Measurements from ENCODE around the gene DUSP12. TPM values are rescaled to one million over a fixed set of nuclear protein-coding genes. Genes with fewer than 3 reads are reported as not detected.
A peak's percentile ranks its signal among the peaks of the same experiment; 100 is the strongest.

Gene DUSP12
- total and polyA plus RNA-seq, 9 of the 15 experiments (the other 6 are each of a cell fraction or from before 2014, with no cell fraction given) = 10.4 to 81.4 (median 43.6) TPM

DNA sequence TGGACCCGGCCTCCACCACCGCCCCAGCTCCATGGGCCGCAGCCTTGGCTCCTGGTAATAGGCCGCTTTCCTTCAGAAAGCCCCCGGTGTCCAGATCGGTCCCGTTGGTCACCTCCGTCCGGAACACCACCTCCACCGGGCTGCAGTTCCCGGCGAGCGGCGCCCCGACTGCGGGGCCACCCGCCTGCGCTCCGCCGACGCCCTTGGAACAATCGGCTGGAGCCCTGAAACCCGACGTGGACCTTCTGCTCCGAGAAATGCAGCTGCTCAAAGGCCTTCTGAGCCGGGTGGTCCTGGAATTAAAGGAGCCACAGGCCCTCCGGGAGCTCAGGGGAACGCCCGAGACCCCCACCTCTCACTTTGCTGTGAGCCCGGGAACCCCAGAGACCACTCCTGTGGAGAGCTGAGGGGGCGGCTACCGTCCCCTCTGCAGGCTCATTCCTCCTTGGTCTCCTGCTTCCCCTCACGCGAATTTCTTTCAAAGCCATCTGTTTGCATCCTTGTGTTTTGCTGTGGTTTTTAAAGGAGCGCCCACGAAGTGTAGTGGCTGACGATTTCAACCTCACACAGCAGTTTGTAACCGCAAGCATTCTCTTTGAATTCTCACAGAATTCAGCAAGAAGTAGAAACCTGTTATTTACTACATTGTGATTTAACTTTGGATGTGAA, 22.2 kb upstream of the DUSP12 start (continued):
- TF ChIP-seq, protein P1, sequence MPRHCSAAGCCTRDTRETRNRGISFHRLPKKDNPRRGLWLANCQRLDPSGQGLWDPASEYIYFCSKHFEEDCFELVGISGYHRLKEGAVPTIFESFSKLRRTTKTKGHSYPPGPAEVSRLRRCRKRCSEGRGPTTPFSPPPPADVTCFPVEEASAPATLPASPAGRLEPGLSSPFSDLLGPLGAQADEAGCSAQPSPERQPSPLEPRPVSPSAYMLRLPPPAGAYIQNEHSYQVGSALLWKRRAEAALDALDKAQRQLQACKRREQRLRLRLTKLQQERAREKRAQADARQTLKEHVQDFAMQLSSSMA (CRISPR knock-in tag; IDR thresholded peaks at IDR 0.05) = no peak
- TF ChIP-seq PRPF4 (IDR thresholded peaks at IDR 0.05; ENCODE audit: insufficient read depth, low read depth, low read length, poor library complexity, severe bottlenecking) (no peak), MIER1 (IDR thresholded peaks at IDR 0.05; ENCODE audit: low read depth) (no peak), TCF7 (IDR thresholded peaks at IDR 0.05; ENCODE audit: borderline replicate concordance) (no peak), KDM2B (CRISPR knock-in tag; IDR thresholded peaks at IDR 0.05) (0 out of 2 replicates have a peak, but pooled peaks have one; percentile 61), ZNF583 (CRISPR knock-in tag; IDR thresholded peaks at IDR 0.05) (no peak), GTF2E2 (tag; IDR thresholded peaks at IDR 0.05) (peak; percentile 50; the same call in 1 of the 2 replicates), DMBX1 (CRISPR knock-in tag; IDR thresholded peaks at IDR 0.05; ENCODE audit: borderline replicate concordance) (no peak), GATAD2A (IDR thresholded peaks at IDR 0.05) (no peak), NRF1 (conservative IDR thresholded peaks at IDR 0.05 in 1 of 2, IDR thresholded peaks at IDR 0.05 in 1 of 2) (no peak)
- TF ChIP-seq, protein P2, sequence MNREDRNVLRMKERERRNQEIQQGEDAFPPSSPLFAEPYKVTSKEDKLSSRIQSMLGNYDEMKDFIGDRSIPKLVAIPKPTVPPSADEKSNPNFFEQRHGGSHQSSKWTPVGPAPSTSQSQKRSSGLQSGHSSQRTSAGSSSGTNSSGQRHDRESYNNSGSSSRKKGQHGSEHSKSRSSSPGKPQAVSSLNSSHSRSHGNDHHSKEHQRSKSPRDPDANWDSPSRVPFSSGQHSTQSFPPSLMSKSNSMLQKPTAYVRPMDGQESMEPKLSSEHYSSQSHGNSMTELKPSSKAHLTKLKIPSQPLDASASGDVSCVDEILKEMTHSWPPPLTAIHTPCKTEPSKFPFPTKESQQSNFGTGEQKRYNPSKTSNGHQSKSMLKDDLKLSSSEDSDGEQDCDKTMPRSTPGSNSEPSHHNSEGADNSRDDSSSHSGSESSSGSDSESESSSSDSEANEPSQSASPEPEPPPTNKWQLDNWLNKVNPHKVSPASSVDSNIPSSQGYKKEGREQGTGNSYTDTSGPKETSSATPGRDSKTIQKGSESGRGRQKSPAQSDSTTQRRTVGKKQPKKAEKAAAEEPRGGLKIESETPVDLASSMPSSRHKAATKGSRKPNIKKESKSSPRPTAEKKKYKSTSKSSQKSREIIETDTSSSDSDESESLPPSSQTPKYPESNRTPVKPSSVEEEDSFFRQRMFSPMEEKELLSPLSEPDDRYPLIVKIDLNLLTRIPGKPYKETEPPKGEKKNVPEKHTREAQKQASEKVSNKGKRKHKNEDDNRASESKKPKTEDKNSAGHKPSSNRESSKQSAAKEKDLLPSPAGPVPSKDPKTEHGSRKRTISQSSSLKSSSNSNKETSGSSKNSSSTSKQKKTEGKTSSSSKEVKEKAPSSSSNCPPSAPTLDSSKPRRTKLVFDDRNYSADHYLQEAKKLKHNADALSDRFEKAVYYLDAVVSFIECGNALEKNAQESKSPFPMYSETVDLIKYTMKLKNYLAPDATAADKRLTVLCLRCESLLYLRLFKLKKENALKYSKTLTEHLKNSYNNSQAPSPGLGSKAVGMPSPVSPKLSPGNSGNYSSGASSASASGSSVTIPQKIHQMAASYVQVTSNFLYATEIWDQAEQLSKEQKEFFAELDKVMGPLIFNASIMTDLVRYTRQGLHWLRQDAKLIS (CRISPR knock-in tag; IDR thresholded peaks at IDR 0.05) = peak; percentile 61; the same call in 1 of the 2 replicates
- TF ChIP-seq, protein P3, sequence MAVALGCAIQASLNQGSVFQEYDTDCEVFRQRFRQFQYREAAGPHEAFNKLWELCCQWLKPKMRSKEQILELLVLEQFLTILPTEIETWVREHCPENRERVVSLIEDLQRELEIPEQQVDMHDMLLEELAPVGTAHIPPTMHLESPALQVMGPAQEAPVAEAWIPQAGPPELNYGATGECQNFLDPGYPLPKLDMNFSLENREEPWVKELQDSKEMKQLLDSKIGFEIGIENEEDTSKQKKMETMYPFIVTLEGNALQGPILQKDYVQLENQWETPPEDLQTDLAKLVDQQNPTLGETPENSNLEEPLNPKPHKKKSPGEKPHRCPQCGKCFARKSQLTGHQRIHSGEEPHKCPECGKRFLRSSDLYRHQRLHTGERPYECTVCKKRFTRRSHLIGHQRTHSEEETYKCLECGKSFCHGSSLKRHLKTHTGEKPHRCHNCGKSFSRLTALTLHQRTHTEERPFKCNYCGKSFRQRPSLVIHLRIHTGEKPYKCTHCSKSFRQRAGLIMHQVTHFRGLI (CRISPR knock-in tag; IDR thresholded peaks at IDR 0.05) = no peak
- TF ChIP-seq, protein P4, sequence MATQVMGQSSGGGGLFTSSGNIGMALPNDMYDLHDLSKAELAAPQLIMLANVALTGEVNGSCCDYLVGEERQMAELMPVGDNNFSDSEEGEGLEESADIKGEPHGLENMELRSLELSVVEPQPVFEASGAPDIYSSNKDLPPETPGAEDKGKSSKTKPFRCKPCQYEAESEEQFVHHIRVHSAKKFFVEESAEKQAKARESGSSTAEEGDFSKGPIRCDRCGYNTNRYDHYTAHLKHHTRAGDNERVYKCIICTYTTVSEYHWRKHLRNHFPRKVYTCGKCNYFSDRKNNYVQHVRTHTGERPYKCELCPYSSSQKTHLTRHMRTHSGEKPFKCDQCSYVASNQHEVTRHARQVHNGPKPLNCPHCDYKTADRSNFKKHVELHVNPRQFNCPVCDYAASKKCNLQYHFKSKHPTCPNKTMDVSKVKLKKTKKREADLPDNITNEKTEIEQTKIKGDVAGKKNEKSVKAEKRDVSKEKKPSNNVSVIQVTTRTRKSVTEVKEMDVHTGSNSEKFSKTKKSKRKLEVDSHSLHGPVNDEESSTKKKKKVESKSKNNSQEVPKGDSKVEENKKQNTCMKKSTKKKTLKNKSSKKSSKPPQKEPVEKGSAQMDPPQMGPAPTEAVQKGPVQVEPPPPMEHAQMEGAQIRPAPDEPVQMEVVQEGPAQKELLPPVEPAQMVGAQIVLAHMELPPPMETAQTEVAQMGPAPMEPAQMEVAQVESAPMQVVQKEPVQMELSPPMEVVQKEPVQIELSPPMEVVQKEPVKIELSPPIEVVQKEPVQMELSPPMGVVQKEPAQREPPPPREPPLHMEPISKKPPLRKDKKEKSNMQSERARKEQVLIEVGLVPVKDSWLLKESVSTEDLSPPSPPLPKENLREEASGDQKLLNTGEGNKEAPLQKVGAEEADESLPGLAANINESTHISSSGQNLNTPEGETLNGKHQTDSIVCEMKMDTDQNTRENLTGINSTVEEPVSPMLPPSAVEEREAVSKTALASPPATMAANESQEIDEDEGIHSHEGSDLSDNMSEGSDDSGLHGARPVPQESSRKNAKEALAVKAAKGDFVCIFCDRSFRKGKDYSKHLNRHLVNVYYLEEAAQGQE (IDR thresholded peaks at IDR 0.05; ENCODE audit: borderline replicate concordance) = no peak
- TF ChIP-seq, protein P4 (CRISPR knock-in tag; IDR thresholded peaks at IDR 0.05; ENCODE audit: low read depth) = 0 out of 2 replicates have a peak, but pooled peaks have one; percentile 17
